ENCODE data around the gene TGFB1.

The TGFB1 gene

DNA sequence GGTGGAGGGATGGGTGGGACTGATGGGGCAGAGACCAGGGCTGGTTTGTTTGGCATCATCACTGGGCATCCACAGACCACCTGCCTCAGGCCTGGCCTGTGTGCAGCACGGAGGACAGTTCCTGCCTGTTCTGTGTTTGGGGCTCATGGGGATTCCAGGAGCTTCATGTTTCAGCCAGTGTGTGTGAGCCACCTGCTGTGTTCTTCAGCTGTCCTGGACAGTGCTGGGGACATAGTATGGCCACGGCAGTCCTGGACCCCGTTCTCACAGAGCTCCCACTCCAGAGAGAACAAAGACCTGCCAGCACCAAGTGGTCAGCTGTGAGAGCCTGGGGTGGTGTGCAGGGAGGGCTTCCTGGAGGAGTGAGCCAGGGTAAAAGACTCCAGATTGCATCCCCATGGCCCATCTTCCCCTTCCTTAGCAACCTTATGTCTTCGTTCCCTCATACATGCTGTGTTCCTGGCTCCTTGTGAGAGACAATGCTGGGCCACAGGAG is 45.7 kb downstream of the TGFB1 start:
- CTCF ChIA-PET = interaction anchor here (0.5 to 2.6 kb wide), 10 partner anchors 9 to 446 kb away, joined by 3 to 10 read pairs (median 4); partner anchors contain the start of gene B9D2
- peak overlapping the region; percentile 97 for H3K27ac ChIP-seq
- DNase-seq (ENCODE audit: low spot score) = no peak
- TF ChIP-seq, protein P1, sequence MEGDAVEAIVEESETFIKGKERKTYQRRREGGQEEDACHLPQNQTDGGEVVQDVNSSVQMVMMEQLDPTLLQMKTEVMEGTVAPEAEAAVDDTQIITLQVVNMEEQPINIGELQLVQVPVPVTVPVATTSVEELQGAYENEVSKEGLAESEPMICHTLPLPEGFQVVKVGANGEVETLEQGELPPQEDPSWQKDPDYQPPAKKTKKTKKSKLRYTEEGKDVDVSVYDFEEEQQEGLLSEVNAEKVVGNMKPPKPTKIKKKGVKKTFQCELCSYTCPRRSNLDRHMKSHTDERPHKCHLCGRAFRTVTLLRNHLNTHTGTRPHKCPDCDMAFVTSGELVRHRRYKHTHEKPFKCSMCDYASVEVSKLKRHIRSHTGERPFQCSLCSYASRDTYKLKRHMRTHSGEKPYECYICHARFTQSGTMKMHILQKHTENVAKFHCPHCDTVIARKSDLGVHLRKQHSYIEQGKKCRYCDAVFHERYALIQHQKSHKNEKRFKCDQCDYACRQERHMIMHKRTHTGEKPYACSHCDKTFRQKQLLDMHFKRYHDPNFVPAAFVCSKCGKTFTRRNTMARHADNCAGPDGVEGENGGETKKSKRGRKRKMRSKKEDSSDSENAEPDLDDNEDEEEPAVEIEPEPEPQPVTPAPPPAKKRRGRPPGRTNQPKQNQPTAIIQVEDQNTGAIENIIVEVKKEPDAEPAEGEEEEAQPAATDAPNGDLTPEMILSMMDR (conservative IDR thresholded peaks at IDR 0.05; ENCODE audit: low read depth) = no peak
- POLR2A ChIA-PET (ENCODE audit: low non-redundant PET) = no interaction called here

DNA sequence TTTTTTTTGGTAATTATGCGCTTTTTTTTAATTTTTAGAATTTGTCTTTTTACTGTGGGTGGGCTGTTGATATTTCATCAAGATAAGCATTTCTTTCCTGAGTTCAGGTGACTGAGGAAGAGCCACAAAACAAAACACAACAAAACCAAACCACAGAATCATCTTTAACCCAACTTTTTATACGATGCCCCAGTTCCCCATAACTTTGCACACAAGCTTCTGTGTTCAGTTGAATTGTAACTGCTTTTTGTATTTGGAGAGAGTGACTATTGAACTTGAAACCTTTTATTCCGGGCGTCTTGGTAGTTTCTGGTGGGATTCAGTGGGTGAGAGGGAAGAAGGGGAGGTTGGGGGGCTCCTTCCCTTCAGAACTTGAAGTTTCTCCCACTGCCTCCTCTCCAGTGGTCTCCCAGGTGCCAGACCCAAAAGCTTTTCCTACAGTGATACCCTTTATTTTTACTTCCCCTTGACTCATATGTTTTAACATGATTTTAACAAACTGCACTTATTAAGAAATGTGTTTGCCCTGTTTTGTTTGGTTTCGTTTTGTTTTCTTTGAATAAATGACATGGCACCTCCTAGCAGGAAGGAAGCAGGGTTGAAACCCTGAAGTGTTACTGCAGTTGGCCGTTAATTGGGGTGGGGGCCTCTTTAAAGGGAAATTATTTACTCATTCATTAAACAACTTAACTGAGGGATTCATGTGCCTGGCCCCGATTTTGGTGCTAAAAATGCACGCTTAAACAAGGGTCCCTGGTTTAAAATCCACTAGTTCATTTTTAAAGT is 46.4 kb downstream of the TGFB1 start:
- ChIA-PET CTCF (interaction anchor here (0.5 to 1.0 kb wide), 3 partner anchors 9 to 230 kb away, joined by 3 to 9 read pairs (median 3); no protein-coding TSS in a partner anchor), POLR2A (ENCODE audit: low non-redundant PET) (no interaction called here)

GRCh38 chr19:41305927-41306793 is 47.6 kb downstream of the TGFB1 start:
- H3K27ac ChIP-seq = peak overlapping the region; percentile 56
- TF ChIP-seq, protein P1 (conservative IDR thresholded peaks at IDR 0.05; ENCODE audit: low read depth) = no peak
- no peak for DNase-seq (ENCODE audit: low spot score)
- ChIA-PET CTCF (interaction anchor here (0.7 kb wide), 1 partner anchor 1095 kb away, joined by 3 read pairs; no protein-coding TSS in a partner anchor), POLR2A (ENCODE audit: low non-redundant PET) (no interaction called here)

More for the DNA sequence above, 46.4 kb downstream of the TGFB1 start:
- H3K27ac ChIP-seq = peak overlapping the region; percentile 97
- TF ChIP-seq, protein P1 (conservative IDR thresholded peaks at IDR 0.05; ENCODE audit: low read depth) = no peak
- no peak for DNase-seq (ENCODE audit: low spot score)

DNA sequence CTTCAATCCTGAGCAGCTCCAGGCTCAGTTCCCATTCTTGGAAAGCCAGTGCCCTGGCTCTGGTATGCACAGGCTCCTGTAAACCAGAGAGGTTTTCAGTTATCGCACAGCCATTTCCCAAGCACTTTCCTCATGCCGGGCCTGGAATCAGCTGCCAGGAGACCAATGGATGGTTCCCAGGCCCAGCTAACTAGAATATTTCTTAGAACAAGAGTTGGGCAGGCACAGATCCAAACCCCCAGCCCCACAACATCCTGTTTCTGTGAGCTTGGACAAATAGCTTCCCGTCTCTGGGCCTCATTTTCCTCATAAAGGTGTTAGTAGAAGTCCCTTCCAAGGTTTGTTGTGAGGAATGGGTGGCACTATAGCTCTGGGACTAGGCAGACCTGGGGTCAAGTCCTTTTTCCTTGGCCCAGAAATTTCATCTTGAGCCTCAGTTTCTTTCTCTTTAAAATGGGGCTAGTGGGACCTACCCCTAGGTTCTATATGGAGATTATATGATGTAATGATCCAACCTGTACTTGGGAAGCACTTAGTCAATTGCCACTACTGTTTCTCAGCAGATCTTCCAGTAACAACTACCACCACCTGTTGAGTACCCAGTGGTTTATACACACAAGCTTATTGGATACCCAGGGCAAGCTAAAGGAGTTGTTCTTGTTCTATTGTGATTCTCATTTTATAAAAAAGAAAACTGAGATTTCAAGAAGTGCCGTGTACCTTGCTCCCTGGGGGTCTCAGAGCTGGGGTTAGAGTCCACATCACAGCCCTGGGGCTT is 48.8 kb downstream of the TGFB1 start:
- DNase-seq (ENCODE audit: low spot score) = no peak
- TF ChIP-seq, protein P1 (conservative IDR thresholded peaks at IDR 0.05; ENCODE audit: low read depth) = no peak
- H3K27ac ChIP-seq = peak overlapping the region; percentile 56
- ChIA-PET POLR2A (ENCODE audit: low non-redundant PET) (interaction anchor here (0.6 kb wide), 1 partner anchor 297 kb away, joined by 4 read pairs; no protein-coding TSS in a partner anchor), CTCF (no interaction called here)

GRCh38 chr19:41303954-41304353 is 49.8 kb downstream of the TGFB1 start:
- H3K27ac ChIP-seq = peak overlapping the region; percentile 31
- TF ChIP-seq, protein P1 (conservative IDR thresholded peaks at IDR 0.05; ENCODE audit: low read depth) = no peak
- ChIA-PET CTCF (interaction anchor here (0.6 kb wide), 1 partner anchor 299 kb away, joined by 3 read pairs; no protein-coding TSS in a partner anchor), POLR2A (ENCODE audit: low non-redundant PET) (no interaction called here)
- DNase-seq (ENCODE audit: low spot score) = no peak
